H9 (cell line): ENCODE data around the gene DMRTB1. TPM values are rescaled to one million over a fixed set of nuclear protein-coding genes. Genes with fewer than 3 reads are reported as not detected.

ENCODE experiments used
- DNase-seq: peaks from one replicate; pipeline ENCODE4 v3.0.0-alpha.2; 2017
- H2AFZ ChIP-seq: one replicate; pipeline ENCODE4 v1.6.1; 2013; ENCODE audit warnings: mild to moderate bottlenecking, low read length, control low read depth, moderate library complexity
- H2AK5ac ChIP-seq: 2 replicates; pipeline ENCODE4 v1.6.1; 2013; ENCODE audit warnings: low read length, control low read depth, mixed read lengths; ENCODE audit not compliant: insufficient read length
- H2BK120ac ChIP-seq: one replicate; pipeline ENCODE4 v1.6.1; 2013; ENCODE audit warnings: low read depth, mild to moderate bottlenecking, low read length, control low read depth, inconsistent platforms; ENCODE audit not compliant: poor library complexity, severe bottlenecking
- H2BK12ac ChIP-seq: 2 replicates; pipeline ENCODE4 v1.6.1; 2013; ENCODE audit warnings: low read length, control low read depth, mixed read lengths, low read depth; ENCODE audit not compliant: insufficient read length
- H2BK15ac ChIP-seq: 2 replicates; pipeline ENCODE4 v1.6.1; 2013; ENCODE audit warnings: low read depth, low read length, control low read depth
- H2BK20ac ChIP-seq: one replicate; pipeline ENCODE4 v1.6.1; 2013; ENCODE audit warnings: low read depth, mild to moderate bottlenecking, low read length, control low read depth, inconsistent platforms; ENCODE audit not compliant: poor library complexity, severe bottlenecking
- H2BK5ac ChIP-seq: 2 replicates; pipeline ENCODE4 v1.6.1; 2013; ENCODE audit warnings: low read length, control low read depth, mixed read lengths; ENCODE audit not compliant: insufficient read length
- H3K14ac ChIP-seq: 2 replicates; pipeline ENCODE4 v1.6.1; 2013; ENCODE audit warnings: low read length, control low read depth; ENCODE audit not compliant: insufficient read depth
- H3K18ac ChIP-seq: 2 replicates; pipeline ENCODE4 v1.6.1; 2013; ENCODE audit warnings: low read depth, mild to moderate bottlenecking, mixed read lengths, low read length, control low read depth; ENCODE audit not compliant: insufficient read length
- H3K23ac ChIP-seq: 2 replicates; pipeline ENCODE4 v1.6.1; 2013; ENCODE audit warnings: low read length, control low read depth, mixed read lengths, low read depth; ENCODE audit not compliant: insufficient read length
- H3K23me2 ChIP-seq: 2 replicates; pipeline ENCODE4 v1.6.1; 2013; ENCODE audit warnings: low read depth, mild to moderate bottlenecking, mixed read lengths, low read length, control low read depth; ENCODE audit not compliant: insufficient read length, poor library complexity, severe bottlenecking
- H3K27ac ChIP-seq: 2 replicates; pipeline ENCODE4 v1.5.1; 2013; ENCODE audit warnings: low read length, control low read depth, mixed read lengths, low read depth; ENCODE audit not compliant: insufficient read length
- H3K27me3 ChIP-seq: 2 replicates; pipeline ENCODE4 v1.6.1; 2013; ENCODE audit warnings: low read length, control low read depth, inconsistent platforms; ENCODE audit not compliant: insufficient read depth
- H3K4ac ChIP-seq: 2 replicates; pipeline ENCODE4 v1.6.1; 2013; ENCODE audit warnings: low read depth, mild to moderate bottlenecking, control low read depth, inconsistent platforms, low read length, moderate library complexity
- H3K4me1 ChIP-seq: 2 replicates; pipeline ENCODE4 v1.6.1; 2013; ENCODE audit warnings: low read length, control low read depth, inconsistent platforms; ENCODE audit not compliant: insufficient read depth
- H3K4me2 ChIP-seq: 2 replicates; pipeline ENCODE4 v1.6.1; 2013; ENCODE audit warnings: low read length, control low read depth, mixed read lengths; ENCODE audit not compliant: insufficient read length, insufficient read depth
- H3K56ac ChIP-seq: 2 replicates; pipeline ENCODE4 v1.6.1; 2013; ENCODE audit warnings: low read depth, mild to moderate bottlenecking, mixed read lengths, low read length, control low read depth; ENCODE audit not compliant: insufficient read length
- H3K79me1 ChIP-seq: 2 replicates; pipeline ENCODE4 v1.6.1; 2013; ENCODE audit warnings: low read depth, mild to moderate bottlenecking, moderate library complexity, low read length, control low read depth, inconsistent platforms; ENCODE audit not compliant: insufficient read depth, poor library complexity, severe bottlenecking
- H3K79me2 ChIP-seq: 2 replicates; pipeline ENCODE4 v1.6.1; 2013; ENCODE audit warnings: low read length, control low read depth, inconsistent platforms; ENCODE audit not compliant: insufficient read depth
- H3K9ac ChIP-seq: 2 replicates; pipeline ENCODE4 v1.6.1; 2013; ENCODE audit warnings: low read length, control low read depth, mixed read lengths; ENCODE audit not compliant: insufficient read length; ENCODE audit errors: extremely low read depth
- H3K9me3 ChIP-seq: one replicate; pipeline ENCODE4 v1.6.1; 2013; ENCODE audit warnings: low read depth, low read length, inconsistent platforms; ENCODE audit not compliant: control insufficient read depth
- H3T11ph ChIP-seq: one replicate; pipeline ENCODE4 v1.6.1; 2013; ENCODE audit warnings: mild to moderate bottlenecking, low read length, control low read depth, inconsistent platforms
- H4K20me1 ChIP-seq: one replicate; pipeline ENCODE4 v1.6.1; 2013; ENCODE audit not compliant: control insufficient read depth, insufficient read length, insufficient read depth
- H4K5ac ChIP-seq: 2 replicates; pipeline ENCODE4 v1.6.1; 2013; ENCODE audit warnings: low read depth, mild to moderate bottlenecking, mixed read lengths, low read length, control low read depth; ENCODE audit not compliant: insufficient read length
- H4K8ac ChIP-seq: replicated peaks from 2 replicates; pipeline ENCODE4 v1.6.1; 2013; ENCODE audit warnings: low read length, control low read depth, mixed read lengths, low read depth; ENCODE audit not compliant: insufficient read length
- H4K91ac ChIP-seq: 2 replicates; pipeline ENCODE4 v1.6.1; 2013; ENCODE audit warnings: low read depth, mild to moderate bottlenecking, moderate library complexity, mixed read lengths, low read length, control low read depth; ENCODE audit not compliant: insufficient read length
- H3K27ac Mint-ChIP-seq, 3 experiments: 2 replicates in 2 of 3; 3 replicates in 1 of 3; pipeline ENCODE4 v1.8.0; 2020 to 2021; ENCODE audit warnings: mixed read lengths in 3 of 3, mild to moderate bottlenecking in 1 of 3, moderate library complexity in 1 of 3
- H3K27me3 Mint-ChIP-seq: 2 replicates; pipeline ENCODE4 v1.8.0; 2021; ENCODE audit warnings: low read depth, mild to moderate bottlenecking, moderate library complexity, mixed read lengths
- H3K36me3 Mint-ChIP-seq, 3 experiments: 2 replicates in 2 of 3; 3 replicates in 1 of 3; pipeline ENCODE4 v1.8.0; 2020 to 2021; ENCODE audit warnings: low read depth in 3 of 3, mixed read lengths in 3 of 3; ENCODE audit not compliant: insufficient read depth in 1 of 3
- H3K4me1 Mint-ChIP-seq, 2 experiments: 2 replicates each; pipeline ENCODE4 v1.8.0; 2020; ENCODE audit warnings: mixed read lengths in 2 of 2
- H3K4me3 Mint-ChIP-seq, 2 experiments: 2 replicates in 1 of 2; 3 replicates in 1 of 2; pipeline ENCODE4 v1.8.0; 2020 to 2021; ENCODE audit warnings: mild to moderate bottlenecking in 2 of 2, mixed read lengths in 2 of 2, moderate library complexity in 1 of 2
- H3K9me3 Mint-ChIP-seq, 2 experiments: 2 replicates in 1 of 2; 3 replicates in 1 of 2; pipeline ENCODE4 v1.8.0; 2020; ENCODE audit warnings: mild to moderate bottlenecking in 2 of 2, mixed read lengths in 2 of 2, moderate library complexity in 1 of 2
- CTCF ChIP-seq: fragments of 200-600 bp; sonication (generic); conservative IDR thresholded peaks from 3 replicates; pipeline ENCODE4 v1.8.0; 2021; ENCODE audit warnings: antibody characterized with exemption, mild to moderate bottlenecking
- WGBS: extraction: QIAGEN DNeasy Blood & Tissue Kit; methylation state at CpG from one replicate; pipeline ENCODE4 v1.1.7; 2013; ENCODE audit warnings: missing lambda C conversion rate, low lambda C conversion rate, mixed read lengths; ENCODE audit not compliant: insufficient read length; ENCODE audit errors: extremely low coverage; 5-methylcytosine and 5-hydroxymethylcytosine counted together
- total RNA-seq: library from RNA; stranded (reverse); gene quantifications from 2 replicates; pipeline ENCODE4 v1.2.1, GENCODE V29; 2021

The DMRTB1 gene
- total RNA-seq, 1 experiment from 2014 or later: not detected

GRCh38 chr1:53462193-53462592, 3.0 kb downstream of the DMRTB1 start:
- no peak overlapping the region for H2BK15ac ChIP-seq
- no peak overlapping the region for H3K18ac ChIP-seq
- H3K23ac ChIP-seq: no peak overlapping the region
- H2AFZ ChIP-seq: no peak overlapping the region
- H3K9ac ChIP-seq: no peak overlapping the region
- H4K8ac ChIP-seq: no peak overlapping the region
- Mint-ChIP-seq H3K9me3 (no peaks in the 10 kb centered on the region), H3K4me1 (peaks cover 5 to 7% of the 10 kb centered on the region in 2 experiments; a peak in 3 of 4 replicates), H3K27ac (no peak overlapping the region), H3K27me3 (peaks cover 20% of the 10 kb centered on the region), H3K4me3 (no peak overlapping the region), H3K36me3 (no peaks in the 10 kb centered on the region)
- TF ChIP-seq CTCF: no peak
- H4K20me1 ChIP-seq: no peaks in the 10 kb centered on the region
- no peak for DNase-seq
- H3K27ac ChIP-seq: no peak overlapping the region
- no peaks in the 10 kb centered on the region for H3K27me3 ChIP-seq
- H2BK12ac ChIP-seq: no peak overlapping the region
- no peaks in the 10 kb centered on the region for H3K9me3 ChIP-seq
- no peaks in the 10 kb centered on the region for H3K79me1 ChIP-seq
- H2BK20ac ChIP-seq: no peak overlapping the region
- no peak overlapping the region for H4K5ac ChIP-seq
- H3K56ac ChIP-seq: no peak overlapping the region
- H3K14ac ChIP-seq: no peak overlapping the region
- H3K4ac ChIP-seq: no peak overlapping the region
- no peak overlapping the region for H2BK120ac ChIP-seq
- H4K91ac ChIP-seq: no peak overlapping the region
- no peaks in the 10 kb centered on the region for H3K79me2 ChIP-seq
- no peaks in the 10 kb centered on the region for H3K4me1 ChIP-seq
- H2AK5ac ChIP-seq: no peak overlapping the region
- H3T11ph ChIP-seq: no peak overlapping the region
- no peak overlapping the region for H3K4me2 ChIP-seq
- no peaks in the 10 kb centered on the region for H3K23me2 ChIP-seq
- WGBS: no CpG with 5 or more reads among the region's 6 CpGs
- no peak overlapping the region for H2BK5ac ChIP-seq
